Neural progenitor cell (in vitro differentiated cells): Measurements from ENCODE around the gene MOV10L1. TPM values are rescaled to one million over a fixed set of nuclear protein-coding genes. Genes with fewer than 3 reads are reported as not detected.

Experiments used
- DNase-seq: peaks from one replicate; pipeline ENCODE4 v3.0.0-alpha.2; 2016; ENCODE audit warnings: low spot score
- H2AFZ ChIP-seq: fragments of 200-600 bp; sonication (generic); replicated peaks from 2 replicates; pipeline ENCODE4 v1.6.1; 2016; ENCODE audit warnings: antibody characterized with exemption
- H3F3A ChIP-seq: fragments of 200-600 bp; sonication (generic); 2 replicates; pipeline ENCODE4 v1.6.1; 2016; ENCODE audit warnings: antibody characterized with exemption, low read depth
- H3K27ac ChIP-seq: fragments of 200-600 bp; sonication (generic); 2 replicates; pipeline ENCODE4 v1.5.1; 2016; ENCODE audit warnings: mild to moderate bottlenecking
- H3K27me3 ChIP-seq: fragments of 200-600 bp; sonication (generic); 2 replicates; pipeline ENCODE4 v1.6.1; 2016; ENCODE audit warnings: mild to moderate bottlenecking, moderate library complexity
- H3K36me3 ChIP-seq: fragments of 200-600 bp; sonication (generic); 2 replicates; pipeline ENCODE4 v1.5.1; 2016
- H3K4me1 ChIP-seq: fragments of 200-600 bp; sonication (generic); 2 replicates; pipeline ENCODE4 v1.6.1; 2016; ENCODE audit warnings: mixed run types
- H3K4me2 ChIP-seq: fragments of 200-600 bp; sonication (generic); 2 replicates; pipeline ENCODE4 v1.6.1; 2016
- H3K4me3 ChIP-seq: fragments of 200-600 bp; sonication (generic); 2 replicates; pipeline ENCODE4 v1.5.1; 2016
- H3K79me2 ChIP-seq: fragments of 200-600 bp; sonication (generic); 2 replicates; pipeline ENCODE4 v1.6.1; 2016; ENCODE audit warnings: low read depth
- H3K9ac ChIP-seq: fragments of 200-600 bp; sonication (generic); 2 replicates; pipeline ENCODE4 v1.6.1; 2016
- H3K9me3 ChIP-seq: fragments of 200-600 bp; sonication (generic); 2 replicates; pipeline ENCODE4 v1.5.1; 2016; ENCODE audit warnings: low read depth
- H4K20me1 ChIP-seq: fragments of 200-600 bp; sonication (generic); 2 replicates; pipeline ENCODE4 v1.6.1; 2016; ENCODE audit warnings: low read depth
- H3K27ac Mint-ChIP-seq: 3 replicates; pipeline ENCODE4 v1.8.0; 2021; ENCODE audit warnings: mixed read lengths
- H3K27me3 Mint-ChIP-seq: 2 replicates; pipeline ENCODE4 v1.8.0; 2022; ENCODE audit warnings: low read depth, mild to moderate bottlenecking, inconsistent platforms, moderate library complexity, mixed read lengths; ENCODE audit not compliant: insufficient read depth
- H3K36me3 Mint-ChIP-seq: 3 replicates; pipeline ENCODE4 v1.8.0; 2021; ENCODE audit warnings: mixed read lengths
- H3K4me1 Mint-ChIP-seq: 3 replicates; pipeline ENCODE4 v1.8.0; 2021; ENCODE audit warnings: mixed read lengths
- H3K4me3 Mint-ChIP-seq: 3 replicates; pipeline ENCODE4 v1.8.0; 2021; ENCODE audit warnings: mild to moderate bottlenecking, moderate library complexity, mixed read lengths
- H3K9me3 Mint-ChIP-seq: 3 replicates; pipeline ENCODE4 v1.8.0; 2020; ENCODE audit warnings: mixed read lengths
- CTCF ChIP-seq: fragments of 200-600 bp; sonication (generic); IDR thresholded peaks from 2 replicates; pipeline ENCODE4 v1.5.1; 2017; ENCODE audit warnings: antibody characterized with exemption, mild to moderate bottlenecking
- EZH2 ChIP-seq: fragments of 200-600 bp; sonication (generic); IDR thresholded peaks from 2 replicates; pipeline ENCODE4 v1.6.1; 2017; ENCODE audit warnings: antibody characterized with exemption, mild to moderate bottlenecking, moderate library complexity
- EZH2phosphoT487 ChIP-seq: fragments of 200-600 bp; sonication (generic); IDR thresholded peaks from 2 replicates; pipeline ENCODE4 v1.6.1; 2017; ENCODE audit warnings: antibody characterized with exemption
- total RNA-seq: library from RNA; depleted of rRNA; stranded (reverse); fragments of >200 nt; gene quantifications from 2 replicates; pipeline ENCODE4 v1.2.3, GENCODE V29; 2015; ENCODE audit warnings: low replicate concordance

MOV10L1 gene
- total RNA-seq, 1 donor from 2014 or later, result not detected

DNA sequence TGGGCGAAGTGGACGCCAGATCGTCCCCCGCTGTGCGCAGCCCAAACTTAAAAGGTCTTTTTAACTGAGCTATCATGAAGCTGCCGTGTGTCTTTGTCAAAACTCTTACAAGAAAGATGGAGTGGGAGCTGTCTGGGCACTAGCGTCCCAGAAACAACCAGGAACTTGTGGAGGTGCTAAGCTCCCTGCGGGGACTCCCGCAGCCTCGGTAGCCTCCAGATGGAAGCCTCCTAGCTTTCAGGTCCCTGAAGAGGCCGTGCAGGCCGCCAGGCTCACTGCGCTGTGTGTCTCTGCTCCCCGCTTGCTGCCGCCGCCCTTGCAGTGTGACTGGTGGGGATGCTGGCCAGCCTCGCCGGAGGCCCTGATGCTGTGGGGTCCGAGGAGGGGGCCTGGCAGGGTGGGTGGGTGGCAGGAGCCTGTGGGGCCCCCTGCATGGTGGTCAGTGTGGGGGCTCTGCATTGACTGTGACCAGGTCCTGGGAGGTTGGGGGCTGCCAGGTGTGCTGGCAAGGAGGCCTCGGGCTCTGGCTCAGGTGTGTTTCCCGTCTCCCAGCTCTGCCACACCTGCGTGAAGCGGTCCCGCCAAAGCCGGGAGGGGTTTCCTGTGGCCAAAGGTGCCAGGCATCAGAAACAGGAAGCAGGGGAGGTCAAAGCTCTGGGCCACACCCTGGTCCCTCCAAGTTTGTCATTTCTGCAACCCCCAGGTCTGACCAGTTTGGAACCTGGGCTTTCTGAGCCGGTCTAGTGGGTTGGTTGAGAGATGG, 97.1 kb downstream of the MOV10L1 start:
- Mint-ChIP-seq H3K36me3 (peaks cover 5% of the 10 kb centered on the region), H3K27me3 (peaks cover 3% of the 10 kb centered on the region), H3K9me3 (no peaks in the 10 kb centered on the region), H3K4me1 (peaks cover 13% of the 10 kb centered on the region), H3K27ac (peak overlapping the region; percentile 98), H3K4me3 (peak overlapping the region; percentile 97)
- Histone ChIP-seq H3K4me3 (peak overlapping the region; percentile 67), H2AFZ (no peak overlapping the region), H3K9ac (peak overlapping the region; percentile 21), H3F3A (peaks cover 6% of the 10 kb centered on the region), H3K27ac (no peak overlapping the region), H4K20me1 (peaks cover 52% of the 10 kb centered on the region), H3K36me3 (no peaks in the 10 kb centered on the region), H3K4me2 (peak overlapping the region; percentile 94), H3K27me3 (peaks cover 16% of the 10 kb centered on the region), H3K79me2 (peaks cover 26% of the 10 kb centered on the region), H3K9me3 (no peaks in the 10 kb centered on the region), H3K4me1 (peaks cover 14% of the 10 kb centered on the region)
- no peak for TF ChIP-seq EZH2
- TF ChIP-seq CTCF, result no peak
- no peak for TF ChIP-seq EZH2phosphoT487
- peak; percentile 51 for DNase-seq

DNA sequence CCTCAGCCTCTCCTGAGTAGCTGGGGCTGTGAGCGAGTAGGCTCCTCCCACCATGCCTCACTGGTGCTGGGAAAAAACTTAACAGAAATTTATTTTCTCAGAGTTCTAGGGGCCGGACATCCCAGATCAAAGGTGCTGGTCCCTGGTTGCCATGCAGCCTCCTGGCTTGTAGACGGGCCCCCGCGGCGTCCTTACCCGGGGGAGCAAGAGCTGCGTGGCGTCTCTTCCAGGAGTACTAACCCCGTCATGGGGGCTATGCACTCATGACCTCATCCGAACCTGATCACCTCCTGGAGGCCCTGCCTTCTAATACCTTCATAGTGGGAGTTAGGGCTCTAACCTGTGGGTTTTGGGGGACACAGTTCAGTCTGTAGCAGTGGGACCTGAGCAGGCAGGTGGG, 98.5 kb downstream of the MOV10L1 start:
- Histone ChIP-seq H3K4me1 (peaks cover 14% of the 10 kb centered on the region), H4K20me1 (peaks cover 53% of the 10 kb centered on the region), H3K4me2 (no peak overlapping the region), H3K27ac (no peak overlapping the region), H3K4me3 (no peak overlapping the region), H3F3A (peaks cover 6% of the 10 kb centered on the region), H3K9ac (no peak overlapping the region), H3K36me3 (no peaks in the 10 kb centered on the region), H3K27me3 (peaks cover 16% of the 10 kb centered on the region), H3K9me3 (no peaks in the 10 kb centered on the region), H3K79me2 (peaks cover 26% of the 10 kb centered on the region), H2AFZ (no peak overlapping the region)
- no peak overlapping the region for H3K4me3 Mint-ChIP-seq
- no peak for DNase-seq
- no peak overlapping the region for H3K27ac Mint-ChIP-seq
- no peaks in the 10 kb centered on the region for H3K9me3 Mint-ChIP-seq
- peaks cover 5% of the 10 kb centered on the region for H3K36me3 Mint-ChIP-seq
- TF ChIP-seq EZH2phosphoT487 (no peak), EZH2 (no peak), CTCF (no peak)
- no peaks in the 10 kb centered on the region for H3K27me3 Mint-ChIP-seq
- H3K4me1 Mint-ChIP-seq, result peaks cover 13% of the 10 kb centered on the region

DNA sequence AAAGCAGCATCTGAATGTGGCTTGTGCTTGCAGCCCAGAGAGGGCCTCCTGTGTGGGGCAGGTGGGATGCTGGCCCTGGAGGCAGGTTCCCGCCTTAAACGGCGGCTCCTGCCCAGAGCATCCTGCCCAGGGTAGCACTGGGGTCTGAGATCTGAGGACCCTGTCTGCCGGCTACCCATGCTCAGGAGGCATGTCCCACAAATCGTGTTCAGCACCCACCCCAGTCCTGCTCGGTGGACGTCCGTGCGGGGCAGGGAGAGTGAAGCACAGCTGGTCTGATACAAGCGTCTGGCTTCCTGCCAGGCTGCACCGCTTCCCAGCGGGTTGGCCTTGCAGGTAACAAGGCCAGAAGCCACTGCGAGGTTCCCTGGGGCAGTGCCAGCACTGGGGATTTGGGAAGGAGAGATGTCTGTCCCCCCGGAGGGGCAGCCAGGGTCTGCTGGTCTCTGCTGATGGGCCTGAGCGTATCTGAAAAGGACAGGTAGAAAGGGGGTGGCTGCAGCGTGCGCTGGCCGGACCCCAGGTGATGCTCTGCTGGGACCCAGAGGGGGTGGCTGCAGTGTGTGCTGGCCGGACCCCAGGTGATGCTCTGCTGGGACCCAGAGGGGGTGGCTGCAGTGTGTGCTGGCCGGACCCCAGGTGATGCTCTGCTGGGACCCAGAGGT, 99.5 kb downstream of the MOV10L1 start:
- Histone ChIP-seq H3K9ac (no peak overlapping the region), H3K9me3 (no peaks in the 10 kb centered on the region), H3K27me3 (peaks cover 12% of the 10 kb centered on the region), H3K4me2 (no peak overlapping the region), H3K27ac (no peak overlapping the region), H3F3A (peaks cover 6% of the 10 kb centered on the region), H3K79me2 (peaks cover 26% of the 10 kb centered on the region), H2AFZ (no peak overlapping the region), H3K36me3 (no peaks in the 10 kb centered on the region), H4K20me1 (peaks cover 53% of the 10 kb centered on the region), H3K4me3 (no peak overlapping the region), H3K4me1 (peaks cover 6% of the 10 kb centered on the region)
- no peak for TF ChIP-seq CTCF
- TF ChIP-seq EZH2phosphoT487, result no peak
- TF ChIP-seq EZH2, result no peak
- Mint-ChIP-seq H3K9me3 (no peaks in the 10 kb centered on the region), H3K4me3 (no peak overlapping the region), H3K27ac (no peak overlapping the region), H3K36me3 (peaks cover 5% of the 10 kb centered on the region), H3K27me3 (no peaks in the 10 kb centered on the region), H3K4me1 (peaks cover 11% of the 10 kb centered on the region)
- no peak for DNase-seq
